Endothelial cell (in vitro differentiated cells): ENCODE results near the gene PRMT5. TPM values are rescaled to one million over a fixed set of nuclear protein-coding genes. Genes with fewer than 3 reads are reported as not detected.

Source experiments
- DNase-seq: peaks from one replicate; pipeline ENCODE4 v3.0.0; 2021; ENCODE audit warnings: low spot score
- H3K27ac Mint-ChIP-seq: one replicate; pipeline ENCODE4 v1.8.0; 2021; ENCODE audit warnings: mixed read lengths, inconsistent platforms; ENCODE audit not compliant: unreplicated experiment
- H3K27me3 Mint-ChIP-seq: one replicate; pipeline ENCODE4 v1.8.0; 2021; ENCODE audit warnings: mild to moderate bottlenecking, moderate library complexity, mixed read lengths, inconsistent platforms; ENCODE audit not compliant: unreplicated experiment
- H3K36me3 Mint-ChIP-seq: one replicate; pipeline ENCODE4 v1.8.0; 2021; ENCODE audit warnings: mild to moderate bottlenecking, low read depth, mixed read lengths, inconsistent platforms; ENCODE audit not compliant: unreplicated experiment
- H3K4me1 Mint-ChIP-seq: one replicate; pipeline ENCODE4 v1.8.0; 2021; ENCODE audit warnings: mild to moderate bottlenecking, mixed read lengths, inconsistent platforms; ENCODE audit not compliant: unreplicated experiment
- H3K4me3 Mint-ChIP-seq: one replicate; pipeline ENCODE4 v1.8.0; 2021; ENCODE audit warnings: mild to moderate bottlenecking, mixed read lengths, inconsistent platforms; ENCODE audit not compliant: unreplicated experiment
- H3K9me3 Mint-ChIP-seq: one replicate; pipeline ENCODE4 v1.8.0; 2021; ENCODE audit warnings: mixed read lengths, inconsistent platforms; ENCODE audit not compliant: unreplicated experiment
- CTCF ChIP-seq: fragments of 200-600 bp; sonication (generic); IDR thresholded peaks from one replicate; pipeline ENCODE4 v1.5.0; 2021; ENCODE audit warnings: antibody characterized with exemption; ENCODE audit not compliant: unreplicated experiment
- total RNA-seq: library from RNA; stranded (reverse); fragmentation: NEBNext Ultra II Directional; extraction: Animal tissue kit (Norgen Biotek cat#: 25700); gene quantifications from one replicate; pipeline ENCODE4 v1.2.1, GENCODE V29; 2021; ENCODE audit not compliant: unreplicated experiment

The PRMT5 gene
- total RNA-seq, 1 donor from 2014 or later = 57.9 TPM

DNA sequence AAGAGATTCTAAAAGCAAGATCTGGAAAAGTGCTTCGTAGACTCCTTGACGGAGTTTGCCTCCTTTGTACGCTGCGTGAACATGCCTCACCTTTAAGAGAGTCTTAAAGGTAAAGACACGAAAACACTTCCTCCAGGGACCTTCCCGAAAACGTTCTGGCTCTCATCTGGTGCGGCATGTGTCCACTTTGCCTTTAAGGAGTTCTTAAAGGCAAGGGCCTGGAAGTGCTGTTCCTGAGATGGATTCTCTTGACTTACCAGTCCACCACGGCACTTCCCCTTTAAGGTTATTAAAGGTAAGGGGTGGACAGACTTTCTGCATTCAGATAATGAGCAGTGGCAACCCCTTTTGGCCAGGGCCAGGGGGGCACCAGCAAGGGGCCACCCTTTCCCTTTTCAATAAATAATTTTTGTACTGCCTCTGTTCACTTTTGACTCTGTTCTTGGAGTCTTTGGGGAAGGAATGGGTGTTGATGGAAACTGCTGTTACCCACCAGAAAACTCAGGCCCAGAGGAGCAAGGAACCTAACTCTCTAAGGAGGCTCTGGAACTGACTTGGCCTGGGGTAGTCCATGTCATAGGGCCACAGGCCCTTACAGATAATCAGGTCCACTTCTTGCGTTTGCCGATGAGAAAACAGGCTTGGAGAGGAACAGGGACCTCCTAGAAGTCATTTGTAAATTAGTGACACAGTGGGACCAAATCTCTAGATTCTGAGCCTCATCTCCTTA, 41.8 kb downstream of the PRMT5 start:
- Mint-ChIP-seq H3K36me3 (peaks cover 4% of the 10 kb centered on the region), H3K9me3 (no peaks in the 10 kb centered on the region), H3K27ac (peak overlapping the region; percentile 93), H3K27me3 (peaks cover 24% of the 10 kb centered on the region), H3K4me1 (peaks cover 30% of the 10 kb centered on the region), H3K4me3 (peak overlapping the region; percentile 98)
- TF ChIP-seq CTCF = no peak
- peak; percentile 56 for DNase-seq

GRCh38 chr14:22886500-22887259, 42.5 kb downstream of the PRMT5 start:
- DNase-seq = peak; percentile 63
- H3K27ac Mint-ChIP-seq = peak overlapping the region; percentile 93
- peaks cover 4% of the 10 kb centered on the region for H3K36me3 Mint-ChIP-seq
- H3K9me3 Mint-ChIP-seq = no peaks in the 10 kb centered on the region
- peaks cover 28% of the 10 kb centered on the region for H3K27me3 Mint-ChIP-seq
- no peak for TF ChIP-seq CTCF
- peak overlapping the region; percentile 98 for H3K4me3 Mint-ChIP-seq
- peaks cover 37% of the 10 kb centered on the region for H3K4me1 Mint-ChIP-seq

- Mint-ChIP-seq H3K4me1 (peaks cover 43% of the 10 kb centered on the region), H3K36me3 (peaks cover 4% of the 10 kb centered on the region), H3K9me3 (no peaks in the 10 kb centered on the region), H3K27me3 (peaks cover 30% of the 10 kb centered on the region), H3K4me3 (peak overlapping the region; percentile 86), H3K27ac (peak overlapping the region; percentile 91)
- DNase-seq = no peak
- TF ChIP-seq CTCF = no peak
Observed at GRCh38 chr14:22885975-22886374, 43.2 kb downstream of the PRMT5 start.

- H3K27ac Mint-ChIP-seq = no peak overlapping the region
- peaks cover 43% of the 10 kb centered on the region for H3K4me1 Mint-ChIP-seq
- peaks cover 4% of the 10 kb centered on the region for H3K36me3 Mint-ChIP-seq
- DNase-seq = no peak
- H3K4me3 Mint-ChIP-seq = no peak overlapping the region
- H3K27me3 Mint-ChIP-seq = peaks cover 30% of the 10 kb centered on the region
- no peaks in the 10 kb centered on the region for H3K9me3 Mint-ChIP-seq
- TF ChIP-seq CTCF = no peak
Observed at GRCh38 chr14:22884738-22885523, 44.2 kb downstream of the PRMT5 start.
